HG03558 (cell line): ENCODE data around the gene LHPP.
"Not testable (repeated sequence)": the region's sequence is repeated elsewhere in the genome, so short reads cannot be mapped to it uniquely, and the experiment has no call there.

ENCODE experiments used
- ATAC-seq: cut with Tn5 transposase; IDR thresholded peaks from one replicate; pipeline ENCODE4 v1.9.1; 2021; ENCODE audit warnings: moderate number of reproducible peaks; ENCODE audit not compliant: unreplicated experiment; ENCODE audit errors: extremely low read depth

The LHPP gene

GRCh38 chr10:124461642-124462347 is at the start of gene LHPP:
TSS of gene LHPP (plus strand) at chr10:124461823. CDS start at chr10:124461863, 40 bp downstream.
- ATAC-seq, result peak; percentile 85

GRCh38 chr10:124414076-124414475 is 47.5 kb upstream of the LHPP start:
- ATAC-seq, result no peak

- ATAC-seq, result no peak
Observed at GRCh38 chr10:124415210-124415609, 46.4 kb upstream of the LHPP start.

GRCh38 chr10:124416733-124417132 is 44.9 kb upstream of the LHPP start:
- no peak for ATAC-seq

- ATAC-seq, result peak; percentile 21
Observed at GRCh38 chr10:124417895-124418725, 43.5 kb upstream of the LHPP start.

- ATAC-seq, result peak; percentile 80
Observed at GRCh38 chr10:124418726-124419501, 42.7 kb upstream of the LHPP start, which contains the start of gene OAT. TSS of gene OAT (minus strand) at chr10:124418923. CDS start at chr10:124412171, 6,752 bp downstream.

- no peak for ATAC-seq
Observed at GRCh38 chr10:124419635-124420034, 42.0 kb upstream of the LHPP start.

- ATAC-seq, result no peak
Observed at GRCh38 chr10:124420254-124420653, 41.4 kb upstream of the LHPP start.

GRCh38 chr10:124422742-124423141 is 38.9 kb upstream of the LHPP start:
- no peak for ATAC-seq

- no peak for ATAC-seq
Observed at GRCh38 chr10:124423813-124424212, 37.8 kb upstream of the LHPP start.

GRCh38 chr10:124425227-124425962 is 36.2 kb upstream of the LHPP start:
- no peak for ATAC-seq

GRCh38 chr10:124428207-124428777 is 33.3 kb upstream of the LHPP start:
- no peak for ATAC-seq

GRCh38 chr10:124429576-124429975 is 32.0 kb upstream of the LHPP start:
- no peak for ATAC-seq

GRCh38 chr10:124430077-124430476 is 31.5 kb upstream of the LHPP start:
- ATAC-seq, result no peak

- no peak for ATAC-seq
Observed at GRCh38 chr10:124433461-124433860, 28.2 kb upstream of the LHPP start.

GRCh38 chr10:124435683-124436082 is 25.9 kb upstream of the LHPP start:
- not testable (repeated sequence) for ATAC-seq

GRCh38 chr10:124436191-124436638 is 25.4 kb upstream of the LHPP start:
- ATAC-seq, result peak; percentile 60

- ATAC-seq, result not testable (repeated sequence)
Observed at GRCh38 chr10:124441694-124442093, 19.9 kb upstream of the LHPP start.
